H7 (cell line): ENCODE results near the gene RNF41. TPM values are rescaled to one million over a fixed set of nuclear protein-coding genes. Genes with fewer than 3 reads are reported as not detected.

Experiments used
- DNase-seq: peaks from one replicate; pipeline ENCODE4 v3.0.0; 2012
- H3K27me3 ChIP-seq: 2 replicates; pipeline ENCODE4 v1.6.0; 2011; ENCODE audit warnings: mild to moderate bottlenecking, low read length; ENCODE audit not compliant: control insufficient read depth, insufficient read depth
- H3K36me3 ChIP-seq: replicated peaks from 2 replicates; pipeline ENCODE4 v1.5.1; 2011; ENCODE audit warnings: low read length; ENCODE audit not compliant: control insufficient read depth, insufficient read depth
- H3K4me3 ChIP-seq: 2 replicates; pipeline ENCODE4 v1.5.1; 2011; ENCODE audit warnings: low read depth, mild to moderate bottlenecking, control low read depth, low read length, moderate library complexity; ENCODE audit not compliant: insufficient read depth
- total RNA-seq: library from RNA; depleted of rRNA; stranded (reverse); fragments of >200 nt; shearing (Covaris generic); gene quantifications from 2 replicates; pipeline ENCODE4 v1.2.3, GENCODE V29; 2014

The RNF41 gene
- total RNA-seq, 1 experiment from 2014 or later, result 96.2 TPM

GRCh38 chr12:56231184-56231582, 9.5 kb upstream of the RNF41 start:
- peaks cover 1% of the 10 kb centered on the region for H3K36me3 ChIP-seq
- DNase-seq, result peak; percentile 62
- no peaks in the 10 kb centered on the region for H3K27me3 ChIP-seq
- no peak overlapping the region for H3K4me3 ChIP-seq

GRCh38 chr12:56230432-56231183, 8.9 kb upstream of the RNF41 start:
- H3K4me3 ChIP-seq, result no peak overlapping the region
- peak; percentile 74 for DNase-seq

GRCh38 chr12:56229916-56230431, 8.3 kb upstream of the RNF41 start, which contains the start of gene SLC39A5:
Gene SLC39A5, plus strand, starts transcription at chr12:56230051. Its CDS starts 1,224 bp downstream, at chr12:56231275.
- H3K27me3 ChIP-seq, result no peaks in the 10 kb centered on the region
- no peaks in the 10 kb centered on the region for H3K36me3 ChIP-seq
- no peak within 1 kb of the TSS for H3K4me3 ChIP-seq
- peak; percentile 55 for DNase-seq

More at GRCh38 chr12:56230432-56231183, 8.9 kb upstream of the RNF41 start:
- Histone ChIP-seq H3K27me3 (no peaks in the 10 kb centered on the region), H3K36me3 (no peaks in the 10 kb centered on the region)

- Histone ChIP-seq H3K27me3 (no peaks in the 10 kb centered on the region), H3K4me3 (no peak overlapping the region), H3K36me3 (no peaks in the 10 kb centered on the region)
- peak; percentile 23 for DNase-seq
Measured at GRCh38 chr12:56229082-56229481, 7.4 kb upstream of the RNF41 start.

- H3K27me3 ChIP-seq, result no peaks in the 10 kb centered on the region
- no peaks in the 10 kb centered on the region for H3K36me3 ChIP-seq
- no peak overlapping the region for H3K4me3 ChIP-seq
- peak; percentile 61 for DNase-seq
Measured at GRCh38 chr12:56224954-56225353, 3.2 kb upstream of the RNF41 start.

- DNase-seq, result peak; percentile 100
- Histone ChIP-seq H3K27me3 (no peaks in the 10 kb centered on the region), H3K4me3 (peak within 1 kb of the TSS; percentile 71), H3K36me3 (no peaks in the 10 kb centered on the region)
Measured at GRCh38 chr12:56224102-56224701, 2.5 kb upstream of the RNF41 start, which contains the start of gene NABP2. Gene NABP2, plus strand, starts transcription at chr12:56224342. Its CDS starts 515 bp downstream, at chr12:56224857.

- no peaks in the 10 kb centered on the region for H3K36me3 ChIP-seq
- no peak for DNase-seq
- H3K4me3 ChIP-seq, result no peak overlapping the region; the same call in 1 of the 2 replicates
- no peaks in the 10 kb centered on the region for H3K27me3 ChIP-seq
Measured at GRCh38 chr12:56223571-56224101, 1.9 kb upstream of the RNF41 start.

GRCh38 chr12:56222531-56222895, 791 bp upstream of the RNF41 start:
- DNase-seq, result no peak
- no peaks in the 10 kb centered on the region for H3K36me3 ChIP-seq
- peak overlapping the region; percentile 88 for H3K4me3 ChIP-seq
- H3K27me3 ChIP-seq, result no peaks in the 10 kb centered on the region

- peaks cover 2% of the 10 kb centered on the region for H3K36me3 ChIP-seq
- DNase-seq, result peak; percentile 85
- no peaks in the 10 kb centered on the region for H3K27me3 ChIP-seq
- peak overlapping the region; percentile 88 for H3K4me3 ChIP-seq
Measured at GRCh38 chr12:56221232-56221756, 428 bp downstream of the RNF41 start.

GRCh38 chr12:56220611-56221231, 1.0 kb downstream of the RNF41 start:
- H3K4me3 ChIP-seq, result peak overlapping the region; percentile 88
- no peak for DNase-seq
- no peaks in the 10 kb centered on the region for H3K27me3 ChIP-seq
- H3K36me3 ChIP-seq, result peaks cover 4% of the 10 kb centered on the region

- Histone ChIP-seq H3K4me3 (no peak overlapping the region), H3K27me3 (no peaks in the 10 kb centered on the region), H3K36me3 (peaks cover 8% of the 10 kb centered on the region)
- no peak for DNase-seq
Measured at GRCh38 chr12:56219840-56220239, 1.9 kb downstream of the RNF41 start.

- Histone ChIP-seq H3K27me3 (no peaks in the 10 kb centered on the region), H3K36me3 (peaks cover 26% of the 10 kb centered on the region), H3K4me3 (no peak overlapping the region)
- DNase-seq, result no peak
Measured at GRCh38 chr12:56216461-56216860, 5.3 kb downstream of the RNF41 start.

- DNase-seq, result no peak
- H3K4me3 ChIP-seq, result no peak overlapping the region
- H3K27me3 ChIP-seq, result no peaks in the 10 kb centered on the region
- H3K36me3 ChIP-seq, result peaks cover 37% of the 10 kb centered on the region
Measured at GRCh38 chr12:56213878-56214277, 7.8 kb downstream of the RNF41 start.

GRCh38 chr12:56212361-56212760, 9.4 kb downstream of the RNF41 start:
- no peak overlapping the region for H3K4me3 ChIP-seq
- DNase-seq, result no peak
- H3K36me3 ChIP-seq, result peaks cover 46% of the 10 kb centered on the region
- H3K27me3 ChIP-seq, result no peaks in the 10 kb centered on the region
